Measurements from ENCODE around the gene ANOS1.

- no peak for TF ChIP-seq CTCF (IDR thresholded peaks at IDR 0.05)
- TF ChIP-seq POLR2A (IDR thresholded peaks at IDR 0.05) = no peak
- TF ChIP-seq POLR2AphosphoS5 (IDR thresholded peaks at IDR 0.05) = peak; percentile 87
Observed at GRCh38 chrX:8653956-8654355, 78.0 kb downstream of the ANOS1 start.
